Esophagus muscularis mucosa (tissue), 4 donors: ENCODE measurements around the gene BMP6. TPM values are rescaled to one million over a fixed set of nuclear protein-coding genes. Genes with fewer than 3 reads are reported as not detected.

ENCODE experiments used
- DNase-seq: peaks from one replicate; pipeline ENCODE4 v3.0.0-alpha.2; 2017; ENCODE audit errors: extremely low spot score
- H3K27ac ChIP-seq, 4 donors: fragments of 200-600 bp; sonication (generic); replicated peaks in 1 of 4; 1 replicate in 3 of 4; 2 replicates in 1 of 4; pipeline ENCODE4 v1.5.1; 2016 to 2019; ENCODE audit warnings: mild to moderate bottlenecking in 1 of 4
- H3K27me3 ChIP-seq, 4 donors: fragments of 200-600 bp; sonication (generic); one replicate each; pipeline versions ENCODE4 v1.5.1 to v1.6.0; 2016 to 2019
- H3K36me3 ChIP-seq, 4 donors: fragments of 200-600 bp; sonication (generic); one replicate each; pipeline ENCODE4 v1.5.1; 2016 to 2019
- H3K4me1 ChIP-seq, 4 donors: fragments of 200-600 bp; sonication (generic); one replicate each; pipeline ENCODE4 v1.5.1; 2016 to 2019
- H3K4me3 ChIP-seq, 4 donors: fragments of 200-600 bp; sonication (generic); 1 replicate in 2 of 4; 2 replicates in 2 of 4; pipeline ENCODE4 v1.5.1; 2016 to 2019; ENCODE audit warnings: mild to moderate bottlenecking in 4 of 4, moderate library complexity in 1 of 4
- H3K9me3 ChIP-seq, 4 donors: fragments of 200-600 bp; sonication (generic); 1 replicate in 3 of 4; 2 replicates in 1 of 4; pipeline ENCODE4 v1.5.1; 2016 to 2019
- EP300 ChIP-seq: sonication (generic); formaldehyde crosslinking; IDR thresholded peaks from one replicate; pipeline ENCODE4 v1.6.1; 2017; ENCODE audit warnings: antibody characterized with exemption
- POLR2A ChIP-seq: fragments of 450-650 bp; IDR thresholded peaks from one replicate; pipeline ENCODE4 v1.6.1; 2017; ENCODE audit warnings: antibody characterized with exemption, moderate library complexity, mild to moderate bottlenecking, low read depth
- POLR2AphosphoS5 ChIP-seq, 2 donors: sonication (generic); formaldehyde crosslinking; IDR thresholded peaks; one replicate each; pipeline ENCODE4 v1.6.1; 2017; ENCODE audit warnings: antibody characterized with exemption in 2 of 2
- WGBS: methylation state at CpG from one replicate; pipeline ENCODE4 v1.1.5; 2018; 5-methylcytosine and 5-hydroxymethylcytosine counted together
- intact Hi-C: fragments of 100-400 bp; cut with DNase I; formaldehyde crosslinking; loops from one replicate; pipeline ENCODE4 v1.15.1; 2023
- total RNA-seq, 4 donors: library from RNA; depleted of rRNA; stranded (reverse); fragments of >200 nt; gene quantifications; one replicate each; pipeline versions ENCODE4 v1.1.0 to v1.2.1, GENCODE V29; 2016
- TF ChIP-seq, protein P1 (sequence below), 3 experiments: fragments of 200-600 bp in 2 of 3; fragments of 450-650 bp in 1 of 3; sonication (generic) in 2 of 3; IDR thresholded peaks; one replicate each; pipeline ENCODE4 v1.5.1; 2017 to 2019; ENCODE audit warnings: antibody characterized with exemption in 3 of 3, mild to moderate bottlenecking in 2 of 3, moderate library complexity in 1 of 3

BMP6 gene
- total RNA-seq, 4 donors from 2014 or later, result 5.1 to 10.0 (median 6.9) TPM

- H3K27ac ChIP-seq, result no peak overlapping the region
- TF ChIP-seq, protein P1, sequence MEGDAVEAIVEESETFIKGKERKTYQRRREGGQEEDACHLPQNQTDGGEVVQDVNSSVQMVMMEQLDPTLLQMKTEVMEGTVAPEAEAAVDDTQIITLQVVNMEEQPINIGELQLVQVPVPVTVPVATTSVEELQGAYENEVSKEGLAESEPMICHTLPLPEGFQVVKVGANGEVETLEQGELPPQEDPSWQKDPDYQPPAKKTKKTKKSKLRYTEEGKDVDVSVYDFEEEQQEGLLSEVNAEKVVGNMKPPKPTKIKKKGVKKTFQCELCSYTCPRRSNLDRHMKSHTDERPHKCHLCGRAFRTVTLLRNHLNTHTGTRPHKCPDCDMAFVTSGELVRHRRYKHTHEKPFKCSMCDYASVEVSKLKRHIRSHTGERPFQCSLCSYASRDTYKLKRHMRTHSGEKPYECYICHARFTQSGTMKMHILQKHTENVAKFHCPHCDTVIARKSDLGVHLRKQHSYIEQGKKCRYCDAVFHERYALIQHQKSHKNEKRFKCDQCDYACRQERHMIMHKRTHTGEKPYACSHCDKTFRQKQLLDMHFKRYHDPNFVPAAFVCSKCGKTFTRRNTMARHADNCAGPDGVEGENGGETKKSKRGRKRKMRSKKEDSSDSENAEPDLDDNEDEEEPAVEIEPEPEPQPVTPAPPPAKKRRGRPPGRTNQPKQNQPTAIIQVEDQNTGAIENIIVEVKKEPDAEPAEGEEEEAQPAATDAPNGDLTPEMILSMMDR (IDR thresholded peaks at IDR 0.05), result no peak
- TF ChIP-seq EP300 (no peak), POLR2A (no peak), POLR2AphosphoS5 (IDR thresholded peaks at IDR 0.05) (no peak)
- intact Hi-C loops, result no loop called here
- H3K4me3 ChIP-seq, result no peak overlapping the region
- DNase-seq, result no peak
- peaks cover 0 to 2% (median 0%) of the 10 kb centered on the region in 4 donors for H3K4me1 ChIP-seq
- H3K36me3 ChIP-seq, result no peaks in the 10 kb centered on the region
- peaks cover 0 to 24% (median 13%) of the 10 kb centered on the region in 4 donors for H3K9me3 ChIP-seq
- H3K27me3 ChIP-seq, result no peaks in the 10 kb centered on the region
Measured at GRCh38 chr6:7851780-7852179, 125.9 kb downstream of the BMP6 start.

GRCh38 chr6:7859591-7859990 is 133.7 kb downstream of the BMP6 start:
- no peak for DNase-seq
- no peak overlapping the region for H3K4me3 ChIP-seq
- H3K27ac ChIP-seq, result no peak overlapping the region
- no peaks in the 10 kb centered on the region for H3K36me3 ChIP-seq
- WGBS, result 57% methylated on average over 6 of the region's 6 CpGs
- intact Hi-C loops, result no loop called here
- TF ChIP-seq POLR2A (no peak), EP300 (no peak), POLR2AphosphoS5 (IDR thresholded peaks at IDR 0.05) (no peak)
- TF ChIP-seq, protein P1 (IDR thresholded peaks at IDR 0.05), result no peak
- H3K9me3 ChIP-seq, result no peaks in the 10 kb centered on the region
- H3K4me1 ChIP-seq, result no peaks in the 10 kb centered on the region
- no peaks in the 10 kb centered on the region for H3K27me3 ChIP-seq

GRCh38 chr6:7865781-7866180 is 139.9 kb downstream of the BMP6 start:
- Histone ChIP-seq H3K36me3 (no peaks in the 10 kb centered on the region), H3K27me3 (no peaks in the 10 kb centered on the region), H3K27ac (no peak overlapping the region), H3K4me3 (no peak overlapping the region), H3K9me3 (no peaks in the 10 kb centered on the region), H3K4me1 (no peaks in the 10 kb centered on the region)
- DNase-seq, result no peak
- WGBS, result 41% methylated on average over 5 of the region's 6 CpGs
- TF ChIP-seq EP300 (no peak), POLR2A (no peak), POLR2AphosphoS5 (IDR thresholded peaks at IDR 0.05) (no peak)
- TF ChIP-seq, protein P1 (IDR thresholded peaks at IDR 0.05), result no peak
- intact Hi-C loops, result no loop called here

GRCh38 chr6:7866526-7866925 is 140.6 kb downstream of the BMP6 start:
- H3K27me3 ChIP-seq, result no peaks in the 10 kb centered on the region
- H3K27ac ChIP-seq, result no peak overlapping the region
- no peaks in the 10 kb centered on the region for H3K9me3 ChIP-seq
- DNase-seq, result no peak
- intact Hi-C loops, result no loop called here
- no peaks in the 10 kb centered on the region for H3K36me3 ChIP-seq
- TF ChIP-seq, protein P1 (IDR thresholded peaks at IDR 0.05), result no peak
- TF ChIP-seq POLR2AphosphoS5 (IDR thresholded peaks at IDR 0.05) (no peak), EP300 (no peak), POLR2A (no peak)
- WGBS, result 90% methylated on average over 1 of the region's 1 CpG
- H3K4me1 ChIP-seq, result no peaks in the 10 kb centered on the region
- no peak overlapping the region for H3K4me3 ChIP-seq

- WGBS, result 96% methylated on average over 9 of the region's 10 CpGs
- Histone ChIP-seq H3K36me3 (no peaks in the 10 kb centered on the region), H3K4me3 (no peak overlapping the region), H3K9me3 (peaks cover 0 to 9% (median 5%) of the 10 kb centered on the region in 4 donors), H3K4me1 (no peaks in the 10 kb centered on the region), H3K27ac (no peak overlapping the region), H3K27me3 (no peaks in the 10 kb centered on the region)
- intact Hi-C loops, result no loop called here
- no peak for DNase-seq
- TF ChIP-seq EP300 (no peak), POLR2A (no peak)
- TF ChIP-seq, protein P1 (IDR thresholded peaks at IDR 0.05), result no peak
Measured at GRCh38 chr6:7868926-7869325, 143.0 kb downstream of the BMP6 start.
